Measurements from ENCODE around the gene MAN2A2.

MAN2A2 gene

GRCh38 chr15:90902840-90903732, at the start of gene MAN2A2:
Gene MAN2A2, plus strand, starts transcription at chr15:90903302. Its CDS starts 906 bp downstream, at chr15:90904208.
- DNase-seq (ENCODE audit: low read depth in 2 of 2) = peak in 1 of 2 donors; percentile 59

GRCh38 chr15:90855139-90855538, 48.0 kb upstream of the MAN2A2 start:
- DNase-seq (ENCODE audit: low read depth in 2 of 2) = no peak

- no peak for DNase-seq (ENCODE audit: low read depth in 2 of 2)
Observed at GRCh38 chr15:90857337-90857736, 45.8 kb upstream of the MAN2A2 start.

- no peak for DNase-seq (ENCODE audit: low read depth in 2 of 2)
Observed at GRCh38 chr15:90857883-90858443, 45.1 kb upstream of the MAN2A2 start.

GRCh38 chr15:90859234-90860131, 43.6 kb upstream of the MAN2A2 start:
- no peak for DNase-seq (ENCODE audit: low read depth in 2 of 2)

- DNase-seq (ENCODE audit: low read depth in 2 of 2) = no peak
Observed at GRCh38 chr15:90860450-90860849, 42.7 kb upstream of the MAN2A2 start.

GRCh38 chr15:90860942-90861675, 42.0 kb upstream of the MAN2A2 start:
- DNase-seq (ENCODE audit: low read depth in 2 of 2) = no peak

GRCh38 chr15:90862487-90862886, 40.6 kb upstream of the MAN2A2 start:
- no peak for DNase-seq (ENCODE audit: low read depth in 2 of 2)

- no peak for DNase-seq (ENCODE audit: low read depth in 2 of 2)
Observed at GRCh38 chr15:90862964-90863778, 39.9 kb upstream of the MAN2A2 start.

- DNase-seq (ENCODE audit: low read depth in 2 of 2) = no peak
Observed at GRCh38 chr15:90863987-90864386, 39.1 kb upstream of the MAN2A2 start.

GRCh38 chr15:90864507-90864906, 38.6 kb upstream of the MAN2A2 start:
- no peak for DNase-seq (ENCODE audit: low read depth in 2 of 2)

GRCh38 chr15:90865702-90866101, 37.4 kb upstream of the MAN2A2 start:
- DNase-seq (ENCODE audit: low read depth in 2 of 2) = no peak

GRCh38 chr15:90866161-90866715, 36.9 kb upstream of the MAN2A2 start:
- no peak for DNase-seq (ENCODE audit: low read depth in 2 of 2)

- DNase-seq (ENCODE audit: low read depth in 2 of 2) = no peak
Observed at GRCh38 chr15:90866800-90867199, 36.3 kb upstream of the MAN2A2 start.

GRCh38 chr15:90868261-90868689, 34.8 kb upstream of the MAN2A2 start, which contains the start of gene FURIN:
Gene FURIN, plus strand, starts transcription at chr15:90868588. Its CDS starts 7,153 bp downstream, at chr15:90875741.
- no peak for DNase-seq (ENCODE audit: low read depth in 2 of 2)

- no peak for DNase-seq (ENCODE audit: low read depth in 2 of 2)
Observed at GRCh38 chr15:90869140-90869541, 34.0 kb upstream of the MAN2A2 start.

- DNase-seq (ENCODE audit: low read depth in 2 of 2) = no peak
Observed at GRCh38 chr15:90869601-90870353, 33.3 kb upstream of the MAN2A2 start.

GRCh38 chr15:90870354-90871138, 32.6 kb upstream of the MAN2A2 start:
- DNase-seq (ENCODE audit: low read depth in 2 of 2) = no peak

All from stimulated activated CD4-positive, alpha-beta T cell treated with anti-CD3 and anti-CD28 coated beads, Interleukin-1b, Interleukin-23, amount 100 ng/mL, for 1 hour (primary cell).